ENCODE results near the gene SEMG2.

DNA sequence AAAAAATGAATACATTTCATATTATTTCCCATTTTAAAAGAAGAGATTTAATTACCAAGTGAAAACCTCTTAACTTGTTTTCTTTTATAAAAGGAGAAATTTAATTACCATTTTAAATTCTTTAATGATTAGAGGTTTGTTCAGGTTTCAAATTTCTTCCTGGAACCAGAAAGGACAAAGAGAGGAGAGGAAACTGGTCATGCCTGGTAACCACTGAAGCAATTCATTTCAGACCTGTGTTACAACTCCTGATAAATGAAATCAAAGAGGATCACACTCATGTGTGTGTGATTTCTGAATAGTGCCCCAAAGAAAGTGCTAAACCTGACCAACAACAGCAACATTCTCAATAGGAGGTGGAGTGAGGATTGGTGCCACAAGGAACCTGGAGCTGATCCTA, 45.8 kb downstream of the SEMG2 start:
- no peak for TF ChIP-seq POLR2A (IDR thresholded peaks at IDR 0.05)
- TF ChIP-seq, protein P1, sequence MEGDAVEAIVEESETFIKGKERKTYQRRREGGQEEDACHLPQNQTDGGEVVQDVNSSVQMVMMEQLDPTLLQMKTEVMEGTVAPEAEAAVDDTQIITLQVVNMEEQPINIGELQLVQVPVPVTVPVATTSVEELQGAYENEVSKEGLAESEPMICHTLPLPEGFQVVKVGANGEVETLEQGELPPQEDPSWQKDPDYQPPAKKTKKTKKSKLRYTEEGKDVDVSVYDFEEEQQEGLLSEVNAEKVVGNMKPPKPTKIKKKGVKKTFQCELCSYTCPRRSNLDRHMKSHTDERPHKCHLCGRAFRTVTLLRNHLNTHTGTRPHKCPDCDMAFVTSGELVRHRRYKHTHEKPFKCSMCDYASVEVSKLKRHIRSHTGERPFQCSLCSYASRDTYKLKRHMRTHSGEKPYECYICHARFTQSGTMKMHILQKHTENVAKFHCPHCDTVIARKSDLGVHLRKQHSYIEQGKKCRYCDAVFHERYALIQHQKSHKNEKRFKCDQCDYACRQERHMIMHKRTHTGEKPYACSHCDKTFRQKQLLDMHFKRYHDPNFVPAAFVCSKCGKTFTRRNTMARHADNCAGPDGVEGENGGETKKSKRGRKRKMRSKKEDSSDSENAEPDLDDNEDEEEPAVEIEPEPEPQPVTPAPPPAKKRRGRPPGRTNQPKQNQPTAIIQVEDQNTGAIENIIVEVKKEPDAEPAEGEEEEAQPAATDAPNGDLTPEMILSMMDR (IDR thresholded peaks at IDR 0.05), result no peak

All from Peyer's patch (tissue), 4 donors.